ENCODE results near the gene SAG.

- no peak for TF ChIP-seq RAD21 (IDR thresholded peaks at IDR 0.05)
- TF ChIP-seq JUND (IDR thresholded peaks at IDR 0.05): no peak
- TF ChIP-seq, protein P1, sequence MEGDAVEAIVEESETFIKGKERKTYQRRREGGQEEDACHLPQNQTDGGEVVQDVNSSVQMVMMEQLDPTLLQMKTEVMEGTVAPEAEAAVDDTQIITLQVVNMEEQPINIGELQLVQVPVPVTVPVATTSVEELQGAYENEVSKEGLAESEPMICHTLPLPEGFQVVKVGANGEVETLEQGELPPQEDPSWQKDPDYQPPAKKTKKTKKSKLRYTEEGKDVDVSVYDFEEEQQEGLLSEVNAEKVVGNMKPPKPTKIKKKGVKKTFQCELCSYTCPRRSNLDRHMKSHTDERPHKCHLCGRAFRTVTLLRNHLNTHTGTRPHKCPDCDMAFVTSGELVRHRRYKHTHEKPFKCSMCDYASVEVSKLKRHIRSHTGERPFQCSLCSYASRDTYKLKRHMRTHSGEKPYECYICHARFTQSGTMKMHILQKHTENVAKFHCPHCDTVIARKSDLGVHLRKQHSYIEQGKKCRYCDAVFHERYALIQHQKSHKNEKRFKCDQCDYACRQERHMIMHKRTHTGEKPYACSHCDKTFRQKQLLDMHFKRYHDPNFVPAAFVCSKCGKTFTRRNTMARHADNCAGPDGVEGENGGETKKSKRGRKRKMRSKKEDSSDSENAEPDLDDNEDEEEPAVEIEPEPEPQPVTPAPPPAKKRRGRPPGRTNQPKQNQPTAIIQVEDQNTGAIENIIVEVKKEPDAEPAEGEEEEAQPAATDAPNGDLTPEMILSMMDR (IDR thresholded peaks at IDR 0.05; ENCODE audit: low read depth, low read length, missing input control): no peak
- no peak for TF ChIP-seq YY1 (IDR thresholded peaks at IDR 0.05)
- TF ChIP-seq, protein P2, sequence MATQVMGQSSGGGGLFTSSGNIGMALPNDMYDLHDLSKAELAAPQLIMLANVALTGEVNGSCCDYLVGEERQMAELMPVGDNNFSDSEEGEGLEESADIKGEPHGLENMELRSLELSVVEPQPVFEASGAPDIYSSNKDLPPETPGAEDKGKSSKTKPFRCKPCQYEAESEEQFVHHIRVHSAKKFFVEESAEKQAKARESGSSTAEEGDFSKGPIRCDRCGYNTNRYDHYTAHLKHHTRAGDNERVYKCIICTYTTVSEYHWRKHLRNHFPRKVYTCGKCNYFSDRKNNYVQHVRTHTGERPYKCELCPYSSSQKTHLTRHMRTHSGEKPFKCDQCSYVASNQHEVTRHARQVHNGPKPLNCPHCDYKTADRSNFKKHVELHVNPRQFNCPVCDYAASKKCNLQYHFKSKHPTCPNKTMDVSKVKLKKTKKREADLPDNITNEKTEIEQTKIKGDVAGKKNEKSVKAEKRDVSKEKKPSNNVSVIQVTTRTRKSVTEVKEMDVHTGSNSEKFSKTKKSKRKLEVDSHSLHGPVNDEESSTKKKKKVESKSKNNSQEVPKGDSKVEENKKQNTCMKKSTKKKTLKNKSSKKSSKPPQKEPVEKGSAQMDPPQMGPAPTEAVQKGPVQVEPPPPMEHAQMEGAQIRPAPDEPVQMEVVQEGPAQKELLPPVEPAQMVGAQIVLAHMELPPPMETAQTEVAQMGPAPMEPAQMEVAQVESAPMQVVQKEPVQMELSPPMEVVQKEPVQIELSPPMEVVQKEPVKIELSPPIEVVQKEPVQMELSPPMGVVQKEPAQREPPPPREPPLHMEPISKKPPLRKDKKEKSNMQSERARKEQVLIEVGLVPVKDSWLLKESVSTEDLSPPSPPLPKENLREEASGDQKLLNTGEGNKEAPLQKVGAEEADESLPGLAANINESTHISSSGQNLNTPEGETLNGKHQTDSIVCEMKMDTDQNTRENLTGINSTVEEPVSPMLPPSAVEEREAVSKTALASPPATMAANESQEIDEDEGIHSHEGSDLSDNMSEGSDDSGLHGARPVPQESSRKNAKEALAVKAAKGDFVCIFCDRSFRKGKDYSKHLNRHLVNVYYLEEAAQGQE (IDR thresholded peaks at IDR 0.05): no peak
- TF ChIP-seq ATF3 (IDR thresholded peaks at IDR 0.05): no peak
- TF ChIP-seq GABPA (IDR thresholded peaks at IDR 0.05 in 1 of 2, conservative IDR thresholded peaks at IDR 0.05 in 1 of 2): no peak
- no peak for TF ChIP-seq TAF1 (conservative IDR thresholded peaks at IDR 0.05)
Measured at GRCh38 chr2:233363744-233364235, 56.2 kb downstream of the SAG start.

Measured in liver (tissue), 3 donors.